Natural killer cell (primary cell): Measurements from ENCODE around the gene CABLES1. TPM values are rescaled to one million over a fixed set of nuclear protein-coding genes. Genes with fewer than 3 reads are reported as not detected.
"Not testable (repeated sequence)": the region's sequence is repeated elsewhere in the genome, so short reads cannot be mapped to it uniquely, and the experiment has no call there.

Experiments used
- ATAC-seq, 3 donors: fragments of 150-1000 bp in 2 of 3; fragments of 200-7000 bp in 1 of 3; cut with Tn5 transposase; 1 replicate in 1 of 3; 2 replicates in 2 of 3; pipeline ENCODE4 v1.10.0; 2021; ENCODE audit warnings: mild to moderate bottlenecking in 2 of 3, moderate library complexity in 2 of 3
- DNase-seq, 2 donors: peaks; one replicate each; pipeline versions ENCODE4 v3.0.0 to v3.0.0-alpha.2; 2013 to 2021; ENCODE audit warnings: mixed read lengths in 1 of 2
- H3K27ac ChIP-seq: one replicate; pipeline ENCODE4 v1.5.1; 2013; ENCODE audit warnings: mild to moderate bottlenecking, low read length
- H3K27me3 ChIP-seq: one replicate; pipeline ENCODE4 v1.6.1; 2013; ENCODE audit warnings: low read length; ENCODE audit not compliant: control insufficient read depth, insufficient read depth
- H3K36me3 ChIP-seq: one replicate; pipeline ENCODE4 v1.6.1; 2013; ENCODE audit warnings: low read length; ENCODE audit not compliant: control insufficient read depth, insufficient read depth
- H3K4me1 ChIP-seq: one replicate; pipeline ENCODE4 v1.6.1; 2013; ENCODE audit warnings: low read length; ENCODE audit not compliant: control insufficient read depth, insufficient read depth
- H3K4me3 ChIP-seq: one replicate; pipeline ENCODE4 v1.5.1; 2013; ENCODE audit warnings: low read length
- H3K9me3 ChIP-seq: one replicate; pipeline ENCODE4 v1.6.1; 2013; ENCODE audit warnings: low read length; ENCODE audit not compliant: control insufficient read depth, insufficient read depth
- H3K27ac Mint-ChIP-seq, 2 donors: one replicate each; pipeline ENCODE4 v1.8.0; 2022; ENCODE audit warnings: mild to moderate bottlenecking in 2 of 2, mixed read lengths in 2 of 2, moderate library complexity in 1 of 2
- H3K27me3 Mint-ChIP-seq, 2 donors: one replicate each; pipeline ENCODE4 v1.8.0; 2022; ENCODE audit warnings: low read depth in 2 of 2, mixed read lengths in 2 of 2
- H3K36me3 Mint-ChIP-seq: one replicate; pipeline ENCODE4 v1.8.0; 2022; ENCODE audit warnings: mixed read lengths
- H3K4me1 Mint-ChIP-seq, 2 donors: one replicate each; pipeline ENCODE4 v1.8.0; 2022; ENCODE audit warnings: mixed read lengths in 2 of 2
- H3K4me3 Mint-ChIP-seq: one replicate; pipeline ENCODE4 v1.8.0; 2022; ENCODE audit warnings: mild to moderate bottlenecking, moderate library complexity, mixed read lengths
- H3K9me3 Mint-ChIP-seq, 2 donors: one replicate each; pipeline ENCODE4 v1.8.0; 2022; ENCODE audit warnings: mixed read lengths in 2 of 2
- WGBS: methylation state at CpG from one replicate; pipeline ENCODE4 v1.1.7; 2013; ENCODE audit warnings: missing lambda C conversion rate; ENCODE audit not compliant: insufficient coverage; 5-methylcytosine and 5-hydroxymethylcytosine counted together
- intact Hi-C: fragments of 100-400 bp; cut with micrococcal nuclease; formaldehyde crosslinking; loops from one replicate; pipeline ENCODE4 v1.14.2; 2022
- total RNA-seq, 4 donors: library from RNA; stranded (reverse); fragments of 120-200 nt in 1 of 4; gene quantifications; one replicate each; pipeline versions ENCODE4 v1.2.3 to v1.2.4, GENCODE V29; 2013 to 2022
- TF ChIP-seq, protein P1 (sequence below): fragments of 200-600 bp; IDR thresholded peaks from one replicate; pipeline ENCODE4 v1.8.0; 2022; ENCODE audit warnings: antibody characterized with exemption

Gene CABLES1
- total RNA-seq, 3 donors from 2014 or later (not counting 1 experiment from before 2014, with no cell fraction given), result 1.3 to 2.2 (median 1.8) TPM

DNA sequence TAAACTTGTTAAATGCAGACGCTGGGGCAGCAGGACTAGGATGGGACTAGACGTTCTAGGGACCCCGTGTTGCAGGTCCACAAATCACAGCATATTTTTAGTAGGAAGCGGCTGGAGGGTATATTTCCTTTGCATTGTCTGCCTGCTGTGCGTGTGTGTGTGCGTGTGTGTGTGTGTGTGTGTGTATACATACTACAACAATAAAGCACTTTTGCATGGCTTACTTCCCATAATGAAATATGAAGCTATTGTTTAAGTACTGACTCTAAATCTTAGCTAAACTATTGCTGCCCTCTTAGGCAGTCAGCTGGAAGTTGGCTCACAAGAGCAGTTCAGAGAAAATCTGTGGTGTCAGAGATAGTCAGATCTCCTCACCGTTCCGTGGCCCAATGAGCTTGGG is 133.4 kb downstream of the CABLES1 start:
- 86% methylated on average over 6 of the region's 8 CpGs for WGBS
- Mint-ChIP-seq H3K4me1 (peaks cover 39 to 42% of the 10 kb centered on the region in 2 donors), H3K36me3 (peaks cover 10% of the 10 kb centered on the region), H3K9me3 (peaks cover 5 to 7% of the 10 kb centered on the region in 2 donors), H3K4me3 (no peak overlapping the region), H3K27me3 (peaks cover 0 to 3% of the 10 kb centered on the region in 2 donors), H3K27ac (peak overlapping the region; percentile 72 to 75)
- Histone ChIP-seq H3K36me3 (no peaks in the 10 kb centered on the region), H3K4me3 (no peak overlapping the region), H3K27me3 (no peaks in the 10 kb centered on the region), H3K9me3 (peaks cover 23% of the 10 kb centered on the region), H3K27ac (no peak overlapping the region), H3K4me1 (peaks cover 42% of the 10 kb centered on the region)
- TF ChIP-seq, protein P1, sequence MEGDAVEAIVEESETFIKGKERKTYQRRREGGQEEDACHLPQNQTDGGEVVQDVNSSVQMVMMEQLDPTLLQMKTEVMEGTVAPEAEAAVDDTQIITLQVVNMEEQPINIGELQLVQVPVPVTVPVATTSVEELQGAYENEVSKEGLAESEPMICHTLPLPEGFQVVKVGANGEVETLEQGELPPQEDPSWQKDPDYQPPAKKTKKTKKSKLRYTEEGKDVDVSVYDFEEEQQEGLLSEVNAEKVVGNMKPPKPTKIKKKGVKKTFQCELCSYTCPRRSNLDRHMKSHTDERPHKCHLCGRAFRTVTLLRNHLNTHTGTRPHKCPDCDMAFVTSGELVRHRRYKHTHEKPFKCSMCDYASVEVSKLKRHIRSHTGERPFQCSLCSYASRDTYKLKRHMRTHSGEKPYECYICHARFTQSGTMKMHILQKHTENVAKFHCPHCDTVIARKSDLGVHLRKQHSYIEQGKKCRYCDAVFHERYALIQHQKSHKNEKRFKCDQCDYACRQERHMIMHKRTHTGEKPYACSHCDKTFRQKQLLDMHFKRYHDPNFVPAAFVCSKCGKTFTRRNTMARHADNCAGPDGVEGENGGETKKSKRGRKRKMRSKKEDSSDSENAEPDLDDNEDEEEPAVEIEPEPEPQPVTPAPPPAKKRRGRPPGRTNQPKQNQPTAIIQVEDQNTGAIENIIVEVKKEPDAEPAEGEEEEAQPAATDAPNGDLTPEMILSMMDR, result no peak
- DNase-seq (no peak), ATAC-seq (peak in 1 of 3 donors; percentile 14)
- intact Hi-C loops, result loop anchor here (2.0 to 5.0 kb wide), 2 partner anchors 38 to 39 kb away; no protein-coding TSS in a partner anchor

DNA sequence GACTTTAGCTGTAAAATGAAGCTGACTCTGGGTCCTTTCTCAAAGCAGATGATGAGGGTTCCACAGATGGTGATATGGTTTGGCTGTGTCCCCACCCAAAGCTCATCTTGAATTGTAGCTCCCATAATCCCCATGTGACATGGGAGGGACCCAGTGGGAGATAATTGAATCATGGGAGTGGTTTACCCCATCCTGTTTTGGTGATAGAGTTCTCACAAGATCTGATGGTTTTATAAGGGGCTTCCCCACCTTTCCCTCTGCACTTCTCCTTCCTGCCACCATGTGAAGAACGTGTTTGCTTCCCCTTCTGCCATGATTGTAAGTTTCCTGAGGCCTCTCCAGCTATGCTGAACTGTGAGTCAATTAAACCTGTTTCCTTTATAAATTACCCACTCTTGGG is 133.8 kb downstream of the CABLES1 start:
- H3K4me1 Mint-ChIP-seq, result peaks cover 39 to 42% of the 10 kb centered on the region in 2 donors
- H3K27me3 ChIP-seq, H3K36me3 ChIP-seq, H3K4me3 ChIP-seq, H3K27ac ChIP-seq, H3K27me3 Mint-ChIP-seq, H3K36me3 Mint-ChIP-seq, H3K9me3 Mint-ChIP-seq: not testable (repeated sequence)
- H3K27ac Mint-ChIP-seq, result peak overlapping the region; percentile 72 to 75
- DNase-seq, result peak in 1 of 2 donors; percentile 42
- H3K4me3 Mint-ChIP-seq, result peak overlapping the region; percentile 35
- WGBS, result 6% methylated on average over 1 of the region's 1 CpG
- H3K4me1 ChIP-seq, result peaks cover 42% of the 10 kb centered on the region
- peaks cover 23% of the 10 kb centered on the region for H3K9me3 ChIP-seq
- ATAC-seq, result peak in 2 of 3 donors; percentile 63 to 72
- intact Hi-C loops, result loop anchor here (2.0 to 5.0 kb wide), 2 partner anchors 38 kb away; no protein-coding TSS in a partner anchor

DNA sequence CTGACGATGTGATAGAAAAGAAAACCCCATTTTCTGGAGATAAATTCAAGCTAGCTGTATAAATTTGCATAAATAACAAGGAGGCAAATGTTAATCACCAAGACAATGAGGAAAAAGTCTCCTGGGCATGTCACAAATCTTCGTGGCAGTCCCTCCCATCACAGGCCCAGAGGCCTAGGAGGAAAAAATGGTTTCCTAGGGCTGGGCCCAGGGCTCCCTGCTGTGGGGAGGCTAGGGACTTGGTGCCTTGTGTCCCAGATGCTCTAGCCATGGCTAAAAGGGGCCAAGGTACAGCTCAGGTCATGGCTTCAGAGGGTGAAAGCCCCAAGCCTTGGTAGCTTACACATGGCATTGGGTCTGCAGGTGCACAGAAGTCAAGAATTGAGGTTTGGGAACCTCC is 134.6 kb downstream of the CABLES1 start:
- H3K4me1 Mint-ChIP-seq, result peaks cover 39 to 42% of the 10 kb centered on the region in 2 donors
- intact Hi-C loops, result loop anchor here (2.0 to 5.0 kb wide), 2 partner anchors 37 to 39 kb away; no protein-coding TSS in a partner anchor
- peaks cover 0 to 7% of the 10 kb centered on the region in 2 donors for H3K27me3 Mint-ChIP-seq
- Histone ChIP-seq H3K4me1 (peaks cover 42% of the 10 kb centered on the region), H3K27ac (no peak overlapping the region), H3K27me3 (no peaks in the 10 kb centered on the region), H3K36me3 (no peaks in the 10 kb centered on the region), H3K9me3 (peaks cover 23% of the 10 kb centered on the region), H3K4me3 (no peak overlapping the region)
- DNase-seq (no peak), ATAC-seq (no peak)
- no peak overlapping the region for H3K4me3 Mint-ChIP-seq
- H3K36me3 Mint-ChIP-seq, result peaks cover 10% of the 10 kb centered on the region
- whole genome bisulfite sequencing, result 97% methylated on average over 2 of the region's 2 CpGs
- H3K27ac Mint-ChIP-seq, result peak overlapping the region; percentile 72 to 75
- TF ChIP-seq, protein P1, result no peak
- H3K9me3 Mint-ChIP-seq, result peaks cover 5 to 7% of the 10 kb centered on the region in 2 donors

DNA sequence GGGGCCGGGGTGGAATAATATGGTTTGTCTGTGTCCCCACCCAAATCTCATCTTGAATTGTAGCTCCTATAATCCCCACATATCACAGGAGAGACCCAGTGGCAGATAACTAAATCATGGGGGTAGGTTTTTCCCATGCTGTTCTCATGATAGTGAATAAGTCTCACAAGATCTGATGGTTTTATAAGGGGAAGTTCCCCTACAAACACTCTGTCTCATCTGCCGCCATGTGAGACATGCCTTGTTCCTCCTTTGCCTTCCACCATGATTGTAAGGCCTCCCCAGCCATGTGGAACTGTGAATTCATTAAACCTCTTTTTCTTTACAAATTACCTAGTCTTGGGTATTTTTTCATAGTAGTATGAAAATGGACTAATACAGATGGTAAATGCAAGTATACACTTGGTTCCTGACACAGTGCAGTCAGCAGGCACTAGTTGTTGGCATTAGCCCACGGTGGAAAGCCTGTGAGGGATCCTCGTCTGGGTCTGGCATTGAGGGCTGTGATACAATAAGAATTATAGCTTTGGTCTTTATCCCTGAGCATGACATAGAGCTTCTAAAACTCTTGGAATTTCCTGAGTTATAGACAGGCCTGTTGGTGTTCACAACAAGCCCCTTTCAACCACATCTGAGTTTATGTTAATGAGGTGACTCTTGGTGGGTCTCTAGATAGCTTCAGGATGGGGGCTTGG is 135.8 kb downstream of the CABLES1 start:
- Mint-ChIP-seq H3K4me1 (peaks cover 39 to 42% of the 10 kb centered on the region in 2 donors), H3K4me3 (no peak overlapping the region), H3K27me3 (peaks cover 0 to 7% of the 10 kb centered on the region in 2 donors), H3K27ac (no peak overlapping the region), H3K36me3 (peaks cover 10% of the 10 kb centered on the region), H3K9me3 (peaks cover 5 to 7% of the 10 kb centered on the region in 2 donors)
- ATAC-seq, result no peak
- Histone ChIP-seq H3K4me1 (peaks cover 40% of the 10 kb centered on the region), H3K36me3 (no peaks in the 10 kb centered on the region), H3K4me3 (no peak overlapping the region), H3K27ac (no peak overlapping the region), H3K27me3 (no peaks in the 10 kb centered on the region), H3K9me3 (peaks cover 23% of the 10 kb centered on the region)
- intact Hi-C loops, result no loop called here
- TF ChIP-seq, protein P1, result no peak
- DNase-seq, result no peak
- 82% methylated on average over 3 of the region's 4 CpGs for WGBS
